SHP77 (cell line): ENCODE results near the gene SLC9A7.

Experiments
- DNase-seq, 2 experiments: peaks; one replicate each; lab custom pipeline; 2025; lab: John Stamatoyannopoulos, UW

The SLC9A7 gene

DNA sequence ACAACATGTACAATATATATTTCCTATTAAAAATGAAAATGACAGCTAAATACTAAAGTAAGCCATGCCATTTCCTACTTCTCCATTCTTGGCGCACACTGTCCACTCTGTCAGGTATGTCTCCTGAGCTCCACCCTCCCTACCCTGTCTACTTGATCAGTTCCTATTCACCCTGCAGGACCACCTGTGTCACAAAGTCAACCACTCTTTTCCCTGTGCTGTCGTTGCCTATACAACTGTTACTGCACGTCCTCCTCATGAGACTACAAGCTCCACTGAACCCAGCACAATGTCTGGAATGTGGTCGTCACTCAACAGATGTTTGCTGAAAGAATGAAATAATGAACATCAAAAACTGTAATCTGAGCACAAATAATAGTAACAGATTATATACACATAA, 54.9 kb downstream of the SLC9A7 start:
- no peak for DNase-seq

DNA sequence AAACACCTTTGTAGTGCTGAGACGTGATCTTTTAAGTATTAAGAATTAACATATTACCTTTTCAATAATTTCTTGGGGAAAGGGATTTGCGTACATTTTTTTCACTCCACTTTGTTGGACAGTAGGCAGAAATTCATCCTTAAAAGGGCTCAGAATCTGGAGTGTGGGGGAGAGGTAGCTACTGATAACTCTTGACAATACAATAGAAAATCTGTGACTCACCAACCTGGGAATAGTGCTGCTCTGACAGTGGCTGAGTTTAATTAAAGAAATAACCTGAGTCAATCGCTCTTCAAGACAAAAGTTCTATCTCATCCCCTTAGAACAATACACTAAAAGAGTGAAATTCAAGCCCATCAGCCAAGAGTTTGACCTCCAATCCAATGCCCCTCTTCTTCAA, 60.2 kb downstream of the SLC9A7 start:
- DNase-seq, result no peak

DNA sequence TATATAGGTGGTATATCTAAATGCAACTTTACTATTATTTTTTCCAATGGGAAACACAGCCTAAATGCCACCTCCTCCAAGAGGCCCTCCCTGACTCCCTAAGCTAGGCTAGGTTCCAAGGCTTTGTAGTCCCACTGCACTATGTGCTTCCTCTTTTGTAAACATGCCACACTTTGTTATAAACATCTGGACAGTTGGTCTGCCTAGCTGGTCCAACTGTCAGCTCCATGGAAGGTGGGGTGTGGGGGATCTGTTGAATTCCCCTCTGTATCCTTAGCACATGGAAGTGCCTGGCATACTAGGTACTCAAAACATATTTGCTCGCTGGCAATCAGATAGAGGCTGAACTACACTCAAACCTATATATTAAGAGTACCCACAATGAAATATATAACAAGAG, 63.4 kb downstream of the SLC9A7 start:
- DNase-seq, result no peak

DNA sequence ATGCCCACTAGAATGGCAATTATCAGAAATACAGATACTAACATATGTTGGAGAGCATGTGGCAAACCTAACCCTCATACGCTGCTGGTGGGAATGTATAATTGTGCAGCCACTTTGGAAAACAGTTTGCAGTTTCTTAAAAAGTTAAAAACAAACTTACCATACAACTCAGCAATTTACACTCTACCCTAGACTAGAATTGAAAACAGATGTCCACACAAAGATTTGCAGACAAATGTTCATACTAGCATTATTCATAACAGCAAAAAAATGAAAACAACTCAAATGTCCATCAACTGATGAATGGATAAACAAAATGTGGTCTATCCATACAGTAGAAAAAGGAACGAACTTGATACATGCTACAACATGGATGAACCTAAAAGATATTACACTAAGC, 64.4 kb downstream of the SLC9A7 start:
- no peak for DNase-seq

DNA sequence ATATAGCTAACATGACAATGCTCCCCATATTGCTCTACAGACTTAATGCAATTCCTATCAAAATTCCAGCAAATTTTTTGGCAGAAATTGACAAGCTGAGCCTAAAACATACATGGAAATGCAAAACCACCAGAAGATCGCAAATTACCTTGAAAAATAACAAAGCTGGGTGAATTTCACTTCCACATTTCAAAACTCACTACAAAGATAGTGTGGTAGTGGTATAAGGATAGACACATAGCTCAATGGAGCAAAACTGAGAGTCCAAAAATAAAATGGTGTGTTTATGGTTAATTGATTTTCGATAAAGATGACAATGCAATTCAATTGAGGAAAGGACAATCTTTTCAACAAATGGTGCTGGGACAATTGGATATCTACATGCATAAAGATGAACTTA, 65.8 kb downstream of the SLC9A7 start:
- no peak for DNase-seq

- DNase-seq, result no peak
Observed at GRCh38 chrX:46690818-46691217, 68.1 kb downstream of the SLC9A7 start.

GRCh38 chrX:46687619-46688018, 71.3 kb downstream of the SLC9A7 start:
- no peak for DNase-seq

DNA sequence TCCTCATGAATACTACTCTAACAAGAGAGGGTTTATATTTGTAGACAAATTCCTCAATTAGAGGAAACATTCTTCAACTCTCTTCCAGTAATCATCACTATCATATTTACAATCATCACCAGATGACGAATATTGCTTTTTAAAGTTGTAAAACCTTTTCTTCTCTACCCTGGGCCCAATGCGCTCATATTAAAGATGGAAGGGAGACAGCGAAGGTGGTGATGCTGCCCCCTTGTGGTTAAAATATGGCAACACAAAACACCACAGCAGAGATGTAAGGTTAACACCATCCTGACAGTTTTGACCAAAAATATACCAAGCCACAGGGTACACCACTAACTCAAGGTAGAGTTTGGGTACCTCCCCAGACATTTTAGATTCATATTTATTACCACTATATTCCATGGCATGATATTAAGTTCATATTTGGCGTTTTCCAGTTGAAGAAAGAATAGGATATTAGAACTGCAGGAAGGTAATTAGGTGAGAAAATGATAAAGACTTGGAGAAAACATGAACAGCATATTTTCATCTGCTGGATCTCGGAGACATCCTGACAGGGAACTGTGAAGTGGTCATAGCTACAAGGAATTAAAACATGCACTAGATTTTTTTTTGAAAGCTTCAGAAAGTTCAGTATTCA, 72.8 kb downstream of the SLC9A7 start:
- peak in 1 of 2 experiments; percentile 2 for DNase-seq

- DNase-seq, result no peak
Observed at GRCh38 chrX:46683048-46683447, 75.9 kb downstream of the SLC9A7 start.

DNA sequence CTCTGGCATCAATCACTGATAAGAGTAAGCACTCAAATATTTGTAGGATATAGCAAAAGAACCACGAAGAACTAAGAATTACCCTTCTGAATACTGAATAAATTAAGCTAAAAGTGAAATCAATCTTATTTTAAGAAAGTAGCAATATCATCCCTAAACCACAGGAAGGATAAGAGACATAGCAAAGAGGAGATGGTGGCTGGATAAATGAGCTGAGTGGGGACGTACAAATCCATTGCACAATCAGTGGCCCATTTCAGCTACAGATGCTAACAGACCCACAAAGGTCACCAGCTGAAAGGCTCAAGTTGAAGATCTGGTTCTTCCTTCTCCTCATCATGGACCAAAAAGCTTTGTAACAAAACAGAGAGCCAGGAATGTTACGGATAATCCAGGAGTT, 77.1 kb downstream of the SLC9A7 start:
- no peak for DNase-seq

- no peak for DNase-seq
Observed at GRCh38 chrX:46678232-46678631, 80.7 kb downstream of the SLC9A7 start.

GRCh38 chrX:46676399-46677356, 82.2 kb downstream of the SLC9A7 start:
- DNase-seq, result no peak

DNA sequence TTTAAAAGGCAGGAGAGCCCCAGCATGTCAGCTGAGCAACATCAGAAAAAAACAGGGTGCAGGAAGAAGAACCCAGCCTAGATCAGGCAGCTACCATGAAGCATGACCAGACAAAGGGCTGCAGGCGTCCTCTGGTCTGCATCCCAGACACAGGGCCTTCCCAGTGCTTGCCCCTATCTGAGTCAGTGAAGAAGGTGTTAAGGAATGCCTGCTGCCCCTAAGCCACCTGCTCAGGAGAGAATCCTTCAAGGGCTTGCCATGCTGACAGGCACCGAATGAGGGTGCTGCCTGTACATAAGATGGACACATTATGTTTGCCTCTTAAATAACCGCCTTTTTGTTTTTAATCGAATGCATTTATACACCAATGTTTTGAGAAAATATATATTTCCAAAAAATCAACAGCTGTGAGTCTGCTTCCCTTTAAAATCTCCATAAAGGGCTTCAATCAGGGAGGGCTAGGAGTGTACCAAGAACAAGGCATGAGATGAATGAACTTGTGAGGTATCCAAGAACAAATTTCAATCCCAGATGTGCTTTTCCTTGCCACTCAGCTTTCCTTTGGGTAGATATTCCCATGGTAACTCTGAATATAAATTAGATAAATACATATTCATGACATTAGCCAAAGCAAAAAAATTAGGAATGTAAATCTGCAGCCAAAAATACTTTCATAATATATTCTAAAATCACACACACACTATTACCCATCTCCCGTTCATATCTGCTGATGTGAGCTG, 85.1 kb downstream of the SLC9A7 start:
- no peak for DNase-seq

GRCh38 chrX:46670316-46670715, 88.6 kb downstream of the SLC9A7 start:
- no peak for DNase-seq

- no peak for DNase-seq
Observed at GRCh38 chrX:46666831-46667230, 92.1 kb downstream of the SLC9A7 start.

GRCh38 chrX:46665232-46666152, 93.4 kb downstream of the SLC9A7 start:
- no peak for DNase-seq

DNA sequence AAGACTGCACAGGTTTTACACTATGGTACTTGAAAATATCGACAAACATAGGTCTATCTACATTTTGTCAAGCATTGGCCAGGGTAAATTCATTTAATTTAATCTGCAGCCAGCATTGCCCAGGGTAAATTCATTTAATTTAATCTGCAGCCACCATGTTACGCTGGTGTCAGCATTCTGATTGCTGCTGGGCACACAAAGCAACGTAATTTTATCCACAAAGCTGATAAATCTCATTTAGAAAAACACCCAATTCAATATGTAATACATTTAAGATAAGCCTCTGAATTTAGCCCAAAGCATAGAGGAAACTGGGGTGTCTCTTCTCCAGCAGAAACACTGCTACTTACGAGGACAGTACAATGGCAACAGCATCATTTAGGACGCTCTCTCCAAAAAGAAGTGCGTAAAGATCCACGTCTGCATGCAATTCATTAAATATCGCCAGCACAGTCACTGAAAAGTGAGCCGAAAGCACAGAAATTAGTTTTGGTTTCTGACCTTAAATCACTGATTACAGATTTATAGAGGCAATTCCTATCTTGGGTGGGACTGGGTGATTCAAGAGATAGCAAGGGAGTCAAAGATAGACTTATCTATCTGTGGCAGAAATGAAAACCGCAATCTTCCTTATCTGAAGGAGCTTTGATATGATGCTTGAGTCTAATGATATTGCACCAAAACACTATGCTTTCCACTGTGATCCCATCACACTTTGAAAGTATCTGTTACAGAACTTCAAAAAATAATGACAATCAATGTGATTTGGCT, 96.5 kb downstream of the SLC9A7 start:
- DNase-seq, result no peak

GRCh38 chrX:46653482-46653881, 105.4 kb downstream of the SLC9A7 start:
- peak in 1 of 2 experiments; percentile 6 for DNase-seq

- peak; percentile 25 to 47 for DNase-seq
Observed at GRCh38 chrX:46649421-46650260, 109.3 kb downstream of the SLC9A7 start.

- DNase-seq, result no peak
Observed at GRCh38 chrX:46648660-46649059, 110.3 kb downstream of the SLC9A7 start.
